ENCODE data around the gene DLX3.
"Not testable (repeated sequence)": the region's sequence is repeated elsewhere in the genome, so short reads cannot be mapped to it uniquely, and the experiment has no call there.

The DLX3 gene

DNA sequence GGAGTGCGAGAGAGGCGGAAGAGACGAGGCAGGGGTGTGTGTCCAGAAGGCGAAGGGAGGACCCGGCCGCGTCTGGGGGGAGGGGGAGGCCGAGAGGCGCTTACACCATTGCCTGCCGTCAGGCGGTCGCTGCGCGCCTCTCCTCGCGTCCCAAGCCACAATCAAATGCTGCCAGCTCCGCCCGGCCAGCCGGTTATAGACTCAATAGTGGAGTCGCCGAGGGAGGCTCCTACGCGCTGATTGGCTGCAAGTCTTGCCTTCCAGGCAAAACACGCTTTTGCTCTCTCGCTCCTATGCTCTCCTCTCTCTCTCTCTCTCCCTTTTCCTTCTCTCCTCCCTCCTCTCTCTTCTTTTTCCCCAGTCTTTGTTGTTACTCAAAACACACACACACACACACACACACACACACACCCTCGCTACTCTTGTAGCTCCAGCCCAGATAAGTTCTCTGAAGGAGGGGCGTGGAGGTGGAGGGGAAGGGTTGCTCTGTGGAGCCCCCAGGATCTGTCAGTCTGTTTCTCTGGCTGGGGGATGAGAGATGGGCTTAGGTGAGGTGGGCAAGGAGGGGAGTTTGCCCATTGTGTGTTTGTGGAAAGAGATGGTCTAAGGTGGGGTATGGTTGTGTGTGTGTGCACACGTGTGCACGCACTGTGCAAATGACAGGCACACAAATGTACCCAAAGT lies at the start of gene DLX3:
Gene DLX3 (minus strand): TSS at position 170 of the 684 bp plus-strand sequence. CDS start 226 bp downstream, outside the sequence.
- no peak for DNase-seq

DNA sequence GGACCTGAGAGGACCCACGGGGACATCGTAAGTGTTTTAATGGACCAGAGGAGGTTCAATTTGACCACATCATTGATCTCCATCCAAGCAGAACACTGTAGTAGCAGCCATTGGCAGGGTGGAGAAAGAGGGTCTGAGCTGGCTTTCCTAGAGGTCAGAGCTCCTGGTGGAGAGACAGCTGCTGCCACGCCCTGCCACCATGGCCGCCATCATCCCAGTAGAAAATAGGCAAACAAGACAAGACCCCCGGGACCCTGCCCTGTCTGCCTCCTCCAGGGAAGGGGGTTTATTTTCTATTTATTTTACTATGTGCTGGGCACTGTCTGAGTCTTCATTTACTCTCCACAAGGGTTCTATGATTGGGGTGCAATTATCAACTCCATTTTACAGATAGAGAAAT lies 49.5 kb upstream of the DLX3 start:
- no peak for DNase-seq

DNA sequence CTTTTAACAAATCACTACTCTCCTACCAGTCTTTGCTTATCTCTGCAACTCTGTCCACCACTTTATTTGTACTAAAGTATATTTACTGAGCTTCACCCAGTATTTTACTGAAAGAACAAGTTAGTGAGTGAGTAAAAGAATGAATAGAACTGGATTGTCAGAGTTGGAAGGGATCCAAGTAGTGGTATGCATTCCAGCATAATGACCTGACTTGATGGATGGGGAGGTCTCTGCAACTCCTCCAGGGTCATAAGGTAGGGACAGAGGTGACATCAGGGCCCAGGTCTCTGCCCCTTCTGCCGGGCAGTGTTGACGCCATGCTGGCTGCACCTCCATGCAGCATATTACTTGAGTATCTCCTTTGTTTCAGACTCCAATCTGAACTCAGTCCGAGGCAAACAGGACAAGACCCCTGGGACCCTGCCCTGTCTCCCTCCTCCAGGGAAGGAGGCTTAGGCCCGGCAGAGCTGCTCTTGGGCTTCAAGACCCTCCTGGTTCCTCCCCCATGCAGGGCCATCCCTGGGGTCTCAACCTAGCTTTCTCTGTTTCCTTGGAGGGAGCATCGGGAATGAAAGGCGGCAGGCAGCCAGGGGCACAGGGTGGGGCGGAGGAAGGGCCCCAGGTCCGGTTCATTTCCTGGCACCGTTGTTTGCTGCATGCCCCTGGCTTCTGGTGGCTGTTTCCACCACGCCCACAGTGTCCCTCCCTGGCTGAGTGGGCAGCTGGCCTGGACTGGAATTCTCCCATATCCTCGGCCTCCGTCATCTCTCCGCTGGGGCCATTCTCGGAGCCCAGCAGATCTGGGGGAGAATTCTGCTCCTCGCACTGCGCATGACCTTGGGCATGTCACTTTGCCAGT lies 48.5 kb upstream of the DLX3 start:
- no peak for DNase-seq

DNA sequence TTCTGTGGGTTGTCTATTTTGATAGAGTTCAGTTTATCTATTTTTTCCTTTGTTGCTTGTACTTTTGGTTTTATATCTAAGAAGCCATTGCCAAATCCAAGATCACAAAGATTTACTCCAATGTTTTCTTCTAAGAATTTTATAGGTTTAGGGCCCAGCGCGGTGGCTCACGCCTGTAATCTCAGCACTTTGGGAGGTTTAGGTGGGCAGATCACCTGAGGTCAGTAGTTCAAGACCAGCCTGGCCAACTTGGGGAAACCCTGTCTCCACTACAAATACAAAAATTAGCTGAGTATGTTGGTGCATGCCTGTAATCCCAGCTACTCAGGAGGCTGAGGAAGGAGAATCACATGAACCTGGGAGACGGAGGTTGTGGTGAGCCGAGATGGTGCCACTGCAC lies 47.2 kb upstream of the DLX3 start:
- no peak for DNase-seq

DNA sequence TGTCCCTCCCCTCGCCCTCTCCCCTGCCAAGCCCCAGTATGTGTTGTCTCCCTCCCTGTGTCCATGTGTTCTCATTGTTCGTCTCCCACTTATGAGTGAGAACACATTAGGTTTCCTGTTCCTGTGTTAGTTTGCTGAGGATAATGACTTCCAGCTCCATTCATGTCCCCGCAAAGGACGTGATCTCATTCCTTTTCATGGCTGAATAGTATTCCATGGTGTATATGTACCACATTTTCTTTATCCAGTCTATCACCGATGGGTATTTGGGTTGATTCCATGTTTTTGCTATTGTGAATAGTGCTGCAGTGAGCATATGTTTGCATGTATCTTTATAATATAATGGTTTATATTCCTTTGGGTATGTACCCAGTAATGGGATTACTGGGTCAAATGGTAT lies 45.5 kb upstream of the DLX3 start:
- not testable (repeated sequence) for DNase-seq

DNA sequence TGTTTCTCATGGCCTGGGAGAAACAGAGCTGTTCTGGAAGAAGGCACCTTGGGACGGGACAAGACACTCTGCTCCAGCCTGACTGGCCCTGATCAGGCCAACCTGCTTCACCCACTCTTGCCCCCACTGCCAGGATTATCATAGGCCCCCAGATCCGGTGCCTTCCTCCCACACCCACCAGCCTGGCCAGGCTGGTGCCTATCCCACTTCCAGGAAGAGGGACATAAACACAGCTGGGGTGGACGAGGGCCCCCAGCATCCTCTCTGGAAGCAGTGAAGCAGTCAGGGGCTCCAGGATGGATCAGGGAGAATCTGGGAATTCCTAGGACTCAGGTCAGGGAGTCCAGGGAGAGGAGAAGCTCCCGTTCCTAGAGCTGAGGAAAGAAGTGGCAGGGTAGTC lies 44.0 kb upstream of the DLX3 start:
- DNase-seq, result no peak

DNA sequence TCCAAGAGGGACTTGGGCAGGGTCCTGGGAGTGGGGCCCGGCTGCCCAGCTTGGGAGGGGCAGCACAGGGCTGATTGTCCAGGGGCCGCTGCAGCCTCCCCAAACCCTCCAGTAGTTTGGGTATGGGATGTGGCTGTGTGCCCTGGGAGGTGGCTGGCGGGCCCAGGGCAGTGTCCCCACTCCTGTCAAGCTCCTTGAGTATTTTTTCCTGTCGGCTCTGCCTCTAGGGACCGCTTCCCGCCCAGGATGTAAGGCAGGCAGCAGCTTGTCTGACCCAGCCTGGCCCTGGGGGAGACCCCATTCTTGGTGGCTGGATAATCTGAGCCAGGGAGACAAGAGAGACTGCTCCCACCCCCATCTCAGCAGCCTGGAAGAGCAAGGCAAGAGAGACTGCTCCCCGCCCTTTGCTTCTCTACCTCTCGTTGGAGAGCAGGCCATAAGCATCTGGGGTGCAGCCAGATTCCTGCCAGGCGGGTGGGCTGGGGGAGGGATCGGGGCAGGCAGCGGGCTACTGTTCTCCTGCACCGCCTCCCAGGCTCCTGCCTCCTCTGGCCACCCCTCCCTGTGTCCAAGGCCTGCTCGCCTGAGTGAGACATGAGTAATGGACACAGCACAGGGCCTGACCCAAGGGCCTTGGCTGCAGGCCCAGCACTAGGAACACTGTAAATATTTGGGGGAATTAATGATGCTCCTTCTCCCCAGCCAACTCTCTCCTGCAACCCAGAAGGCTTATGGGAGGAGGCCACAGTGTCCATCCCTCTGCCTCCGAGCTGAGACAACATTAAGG lies 42.5 kb upstream of the DLX3 start:
- DNase-seq, result no peak

DNA sequence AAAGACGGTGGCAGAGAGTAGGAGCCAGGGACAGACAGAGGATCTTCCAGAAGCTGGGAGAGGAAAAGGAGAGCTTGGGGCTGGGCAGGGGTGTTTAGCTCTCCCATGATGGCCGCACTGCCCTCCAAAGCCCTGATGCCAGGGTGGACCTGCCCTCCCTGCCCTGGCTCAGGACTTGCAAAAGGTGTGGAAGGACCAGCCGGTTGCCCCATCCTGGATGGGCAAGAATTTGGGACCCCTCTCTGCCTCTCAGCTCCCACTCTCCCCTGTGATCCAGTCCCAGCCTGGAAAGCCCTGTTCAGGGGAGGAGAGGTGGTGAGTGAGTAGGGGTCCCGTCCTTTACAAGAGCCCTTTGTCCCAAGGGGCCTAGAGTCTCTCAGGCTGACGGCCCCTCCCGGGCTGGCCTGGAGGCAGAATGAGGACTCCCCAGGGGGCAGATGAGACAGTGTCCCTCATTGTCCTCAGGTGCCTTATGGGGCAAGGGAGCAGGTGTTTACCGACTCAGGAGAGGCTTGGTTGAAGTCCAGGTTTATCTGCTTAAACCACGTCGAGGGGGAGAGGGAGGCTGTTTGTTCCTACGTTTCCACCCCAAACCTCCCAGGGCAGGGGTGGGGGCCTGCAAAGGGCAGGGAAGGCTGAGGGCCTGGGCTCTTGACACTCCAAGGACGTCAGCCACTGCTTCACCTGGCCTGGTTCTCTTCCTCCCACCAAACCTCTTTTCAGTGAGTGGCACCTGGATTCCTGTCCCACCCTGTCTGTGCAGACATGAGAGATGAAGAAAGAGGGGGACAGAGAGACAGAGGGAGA lies 41.6 kb upstream of the DLX3 start:
- no peak for DNase-seq

DNA sequence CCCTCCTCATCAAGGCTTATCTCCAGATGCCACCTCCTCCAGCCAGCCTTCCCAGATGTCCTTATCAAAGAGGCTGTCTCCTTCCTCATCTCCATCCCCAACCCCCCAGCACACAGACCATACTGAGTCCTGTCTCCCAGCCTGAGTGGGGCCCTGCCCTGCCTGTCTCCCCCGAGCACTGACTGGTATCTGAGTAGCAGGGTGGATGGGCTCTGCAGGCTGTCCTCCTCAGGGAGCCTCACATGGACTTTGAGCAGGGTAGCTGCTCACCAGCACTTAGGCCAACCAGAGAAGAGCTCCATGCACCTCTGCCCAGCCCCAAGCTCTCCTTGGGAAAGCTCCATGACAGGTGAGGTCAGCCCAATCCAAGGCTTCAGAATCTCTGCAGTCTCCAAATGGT lies 40.9 kb upstream of the DLX3 start:
- DNase-seq, result no peak

DNA sequence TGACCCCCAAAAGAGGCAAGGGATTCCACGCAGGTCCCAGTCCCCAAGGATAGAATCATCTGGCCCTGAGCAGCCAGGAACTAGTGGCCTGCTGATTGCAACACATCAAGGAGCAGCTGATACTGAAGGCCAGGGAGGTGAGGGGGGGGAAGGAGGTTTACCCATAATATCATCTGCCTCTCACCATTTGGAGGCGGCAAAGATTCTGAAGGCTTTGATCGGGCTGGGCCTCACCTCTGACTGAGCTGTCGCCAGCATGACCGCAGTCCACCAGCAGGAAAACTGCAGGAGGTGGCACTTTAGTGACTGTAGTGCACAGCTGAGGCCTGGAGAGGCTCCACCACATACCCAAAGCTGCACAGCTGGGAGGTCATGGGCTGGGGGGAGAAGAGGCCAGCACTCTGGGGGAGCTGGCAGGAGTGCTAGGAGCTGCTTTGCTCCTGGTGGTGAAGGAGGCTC lies 40.4 kb upstream of the DLX3 start:
- no peak for DNase-seq

DNA sequence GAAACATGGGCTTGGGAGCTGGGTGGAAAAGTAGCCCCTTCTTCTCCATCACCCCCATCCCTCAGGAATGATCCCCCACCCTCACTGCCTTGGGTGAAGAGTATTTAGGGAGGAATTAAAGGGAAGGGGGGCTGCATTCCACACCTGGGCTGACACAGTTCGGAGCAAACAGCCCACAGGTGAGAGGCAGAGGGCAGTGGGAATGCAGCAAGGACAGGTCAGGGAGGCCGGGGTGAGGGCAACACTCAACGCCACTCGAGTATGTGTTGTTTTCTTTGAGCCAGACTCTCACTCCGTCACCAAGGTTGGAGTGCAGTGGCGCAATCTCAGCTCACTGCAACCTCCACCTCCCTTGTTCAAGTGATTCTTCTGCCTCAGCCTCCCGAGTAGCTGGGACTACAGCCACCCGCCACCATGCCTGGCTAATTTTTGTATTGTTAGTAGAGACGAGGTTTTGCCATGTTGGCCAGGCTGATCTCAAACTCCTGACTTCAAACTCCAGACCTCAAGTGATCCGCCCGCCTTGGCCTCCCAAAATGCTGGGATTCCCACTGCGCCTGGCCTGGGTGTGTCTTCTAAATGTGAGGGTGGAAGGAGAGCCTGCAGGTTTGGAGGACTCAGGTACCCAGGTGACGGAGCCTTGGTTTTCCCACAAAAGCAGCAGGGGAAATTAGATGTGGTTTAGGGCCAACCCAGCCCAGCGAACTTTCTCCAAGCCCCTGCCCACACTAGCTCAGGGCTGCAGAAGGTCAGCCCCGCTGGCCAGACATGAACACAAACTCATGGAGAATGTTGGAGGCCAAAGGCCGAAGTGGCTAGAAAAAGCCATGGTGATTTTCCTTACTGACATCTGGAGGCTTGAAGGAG lies 39.7 kb upstream of the DLX3 start:
- no peak for DNase-seq

DNA sequence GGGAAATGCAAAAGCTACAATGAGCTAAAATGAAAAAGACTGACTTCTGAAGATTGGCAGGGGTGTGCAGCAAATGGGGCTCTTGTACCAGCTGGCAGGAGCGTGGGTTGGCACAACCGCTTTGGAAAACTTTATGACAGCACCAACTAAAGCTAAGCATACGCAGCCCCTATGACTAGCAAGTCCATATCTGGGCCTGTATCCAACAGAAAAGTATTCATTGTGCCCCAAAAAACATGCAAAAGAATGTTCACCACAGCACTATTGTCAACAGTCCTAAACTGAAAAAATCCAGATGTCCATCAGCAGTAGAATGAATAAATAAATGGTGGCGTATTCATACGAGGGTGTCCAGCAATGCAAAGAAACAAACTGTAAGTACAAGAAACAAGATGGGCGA lies 38.3 kb upstream of the DLX3 start:
- no peak for DNase-seq

DNA sequence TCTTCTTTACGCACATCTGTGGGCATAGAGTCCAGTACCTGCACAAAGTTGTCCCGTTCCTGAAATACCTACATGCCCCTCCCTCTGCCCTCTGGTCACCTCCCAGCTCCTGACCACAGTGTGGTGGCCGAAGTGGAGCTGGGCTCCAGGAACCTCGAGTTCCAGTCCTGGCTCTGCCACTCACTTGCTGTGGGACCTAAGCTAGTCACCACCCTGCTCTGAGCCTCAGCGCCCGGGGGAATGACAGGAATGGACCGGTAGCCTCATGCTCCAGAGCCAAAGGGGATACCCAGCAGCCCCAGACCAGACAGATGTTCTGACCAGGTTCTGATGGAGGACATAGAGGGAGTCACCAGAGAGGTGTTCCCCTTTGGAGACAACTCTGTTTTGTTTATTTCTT lies 34.2 kb upstream of the DLX3 start:
- DNase-seq, result no peak

DNA sequence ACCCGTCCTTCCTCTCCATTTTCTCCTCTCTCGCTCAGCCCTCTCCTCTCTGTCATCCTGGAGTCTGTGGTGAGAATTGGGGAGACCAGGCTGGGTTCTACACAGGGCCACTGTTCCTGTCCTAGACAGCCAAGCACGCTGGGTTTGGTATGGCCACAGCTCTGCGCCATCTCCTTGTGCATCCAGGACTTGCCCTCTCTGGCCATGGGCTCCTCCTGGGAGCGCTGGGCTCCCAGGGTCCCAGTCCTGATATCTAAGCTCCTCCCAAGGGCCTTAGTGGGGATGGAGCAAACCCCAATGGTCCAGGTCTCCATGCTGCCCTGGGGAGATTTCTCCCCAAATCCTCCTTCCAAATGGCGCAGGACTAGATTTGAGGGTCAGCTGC lies 33.7 kb upstream of the DLX3 start:
- no peak for DNase-seq

DNA sequence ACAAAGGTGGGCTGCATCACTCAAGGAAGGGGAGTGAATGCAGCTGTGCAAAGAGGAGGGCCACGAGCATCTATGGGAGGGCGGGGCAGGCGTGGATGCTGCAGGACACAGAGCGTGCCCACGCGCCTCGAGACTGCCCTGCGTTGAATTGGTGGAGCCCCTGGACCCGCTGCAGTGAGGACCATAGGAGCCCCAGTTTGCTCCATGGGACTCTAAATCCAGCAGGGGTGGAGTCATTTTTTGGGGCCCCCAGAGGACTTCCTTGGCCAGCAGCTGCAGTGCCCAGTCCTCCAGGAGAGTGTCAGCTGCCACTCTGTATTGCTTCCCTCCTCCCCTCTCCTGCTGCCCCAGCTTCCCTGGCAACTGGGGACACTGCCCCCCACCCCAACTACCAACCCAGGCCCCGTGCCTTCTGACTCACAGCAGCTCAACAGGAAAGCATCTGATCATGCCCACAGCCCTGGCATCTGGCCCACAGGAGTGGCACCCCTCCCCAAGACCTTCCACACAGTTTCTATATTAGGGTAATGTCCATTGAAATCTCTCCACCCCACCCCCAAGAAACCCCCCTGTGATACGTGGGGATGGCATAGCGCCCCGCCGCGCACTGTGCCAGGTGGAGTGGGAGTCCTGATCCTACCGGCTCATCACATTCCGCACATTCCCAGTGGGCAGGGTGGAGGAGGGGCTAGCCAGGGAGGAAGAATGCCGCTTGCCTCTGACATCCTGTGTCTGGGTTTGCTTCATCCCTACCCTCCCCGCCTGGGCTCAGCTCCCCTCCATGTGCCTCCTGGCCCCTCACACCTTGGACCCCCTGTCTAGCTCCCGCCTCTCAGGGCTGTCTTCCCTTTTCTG lies 33.1 kb upstream of the DLX3 start:
- no peak for DNase-seq

DNA sequence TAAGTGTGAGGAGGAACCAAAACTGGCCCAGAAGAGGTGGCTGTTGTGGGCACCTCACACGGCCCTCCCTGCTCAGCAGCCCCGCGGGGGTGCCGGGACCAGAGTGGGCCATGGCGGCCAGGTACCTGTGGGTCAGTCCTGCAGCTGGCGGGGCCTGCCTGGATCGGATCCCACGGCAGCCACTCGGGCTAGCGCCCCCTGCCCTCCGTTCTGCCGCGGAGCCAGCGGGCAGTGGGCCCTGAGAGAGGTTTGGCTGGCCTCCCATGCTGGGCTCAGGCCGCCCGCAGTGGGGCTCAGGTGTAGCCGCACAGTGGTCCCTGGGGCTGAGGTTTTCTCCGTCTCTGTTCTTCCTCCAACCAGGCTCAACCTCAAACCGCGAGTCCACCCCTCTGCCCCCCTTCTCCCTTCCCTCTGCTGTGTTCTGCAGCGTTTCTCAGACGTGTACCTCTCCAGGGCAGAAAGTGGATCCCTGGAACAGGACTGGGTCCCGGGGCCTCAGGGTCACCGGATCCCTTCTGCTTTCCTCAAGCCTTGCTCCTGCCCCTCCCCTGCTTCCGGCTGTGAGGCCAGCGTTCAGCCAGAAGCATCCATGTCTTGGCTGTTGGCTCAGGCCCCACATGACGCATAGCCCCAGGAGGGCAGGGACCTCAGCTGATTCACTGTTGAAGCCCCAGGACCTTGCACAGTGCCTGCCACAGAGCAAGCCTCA lies 32.3 kb upstream of the DLX3 start:
- no peak for DNase-seq

DNA sequence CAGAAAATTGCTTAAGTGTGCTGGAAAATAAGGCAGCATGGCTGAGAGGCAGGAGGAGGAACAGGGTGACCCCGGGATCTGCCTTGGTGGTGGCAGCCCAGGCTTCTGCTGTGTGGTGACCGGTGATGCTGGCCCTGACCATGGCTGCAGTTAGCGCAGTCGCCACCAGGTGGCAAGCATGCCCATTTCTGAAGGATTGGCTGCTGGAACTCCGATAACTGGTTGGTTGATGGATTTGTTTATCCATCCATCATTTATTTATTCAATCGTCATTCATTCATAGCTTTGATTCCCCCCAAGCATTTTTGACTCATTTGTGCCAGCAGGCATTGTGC lies 31.8 kb upstream of the DLX3 start:
- DNase-seq, result peak; percentile 53 to 81 (median 66)

DNA sequence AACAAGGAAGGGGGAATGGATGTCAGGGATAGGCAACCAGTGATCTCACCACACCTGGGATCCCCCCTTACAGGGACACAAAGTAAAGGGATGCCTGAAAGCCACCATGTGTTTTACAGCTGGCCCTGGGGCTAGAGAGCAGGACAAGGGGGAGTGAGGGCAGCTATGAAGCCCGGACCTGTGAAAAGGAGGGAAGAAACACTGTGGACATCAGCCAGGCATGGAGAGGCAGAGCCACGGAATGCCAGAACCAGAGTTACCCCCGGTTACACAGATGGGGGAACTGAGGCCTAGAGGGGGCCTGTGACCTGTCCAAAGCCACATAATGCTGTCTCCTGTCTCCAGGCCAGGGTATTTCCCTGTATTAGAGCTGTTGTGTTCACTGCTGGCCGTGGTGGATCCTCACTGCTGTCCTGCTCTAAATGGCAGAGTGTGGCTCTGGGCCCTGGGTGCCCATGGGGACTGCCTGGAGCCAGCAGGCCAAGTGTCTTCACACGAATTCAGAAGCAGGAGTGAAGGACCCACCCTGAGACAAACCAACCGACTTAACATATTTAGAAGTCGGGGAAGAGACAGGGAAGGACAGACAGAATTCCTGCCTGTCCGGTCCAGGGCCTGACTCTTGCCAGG lies 31.1 kb upstream of the DLX3 start:
- DNase-seq, result no peak

DNA sequence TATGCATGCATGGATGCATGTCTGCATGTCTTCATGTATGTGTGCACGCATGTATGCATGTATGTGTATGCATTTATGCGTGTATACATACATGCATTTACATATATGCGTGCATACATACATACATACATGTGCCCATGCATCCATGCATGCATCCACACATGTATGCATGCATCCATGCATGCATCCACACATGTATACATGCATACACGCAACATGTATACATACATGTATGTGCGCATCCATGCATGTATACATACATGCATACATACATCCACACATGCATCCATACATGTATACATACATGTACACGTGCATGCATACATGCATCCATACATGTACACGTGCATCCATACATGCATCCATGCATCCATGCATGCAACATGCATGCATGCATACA lies 29.8 kb upstream of the DLX3 start:
- no peak for DNase-seq

DNA sequence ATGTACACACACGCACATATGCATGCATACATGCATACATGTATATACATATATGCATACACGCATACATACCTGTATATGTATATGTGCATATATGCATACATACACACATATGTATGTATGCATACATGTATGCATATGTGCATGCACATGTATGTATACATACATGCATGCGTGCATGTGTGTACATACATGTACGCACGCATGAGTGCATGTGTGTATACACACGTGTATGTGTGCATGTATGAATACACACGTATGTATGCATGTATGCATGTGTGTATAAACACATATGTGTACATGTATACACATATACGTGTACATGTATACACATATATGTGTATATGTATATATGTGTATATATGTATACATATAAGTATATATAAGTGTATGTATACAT lies 28.5 kb upstream of the DLX3 start:
- no peak for DNase-seq

Data from activated CD4-positive, CD25-positive, alpha-beta regulatory T cell (primary cell).